ENCODE measurements around the gene MYO3B. TPM values are rescaled to one million over a fixed set of nuclear protein-coding genes. Genes with fewer than 3 reads are reported as not detected.

MYO3B gene
- total and polyA plus RNA-seq, 2 donors (not counting 3 experiments of a cell fraction or from before 2014, with no cell fraction given) = 0.03 TPM; not detected in 1

DNA sequence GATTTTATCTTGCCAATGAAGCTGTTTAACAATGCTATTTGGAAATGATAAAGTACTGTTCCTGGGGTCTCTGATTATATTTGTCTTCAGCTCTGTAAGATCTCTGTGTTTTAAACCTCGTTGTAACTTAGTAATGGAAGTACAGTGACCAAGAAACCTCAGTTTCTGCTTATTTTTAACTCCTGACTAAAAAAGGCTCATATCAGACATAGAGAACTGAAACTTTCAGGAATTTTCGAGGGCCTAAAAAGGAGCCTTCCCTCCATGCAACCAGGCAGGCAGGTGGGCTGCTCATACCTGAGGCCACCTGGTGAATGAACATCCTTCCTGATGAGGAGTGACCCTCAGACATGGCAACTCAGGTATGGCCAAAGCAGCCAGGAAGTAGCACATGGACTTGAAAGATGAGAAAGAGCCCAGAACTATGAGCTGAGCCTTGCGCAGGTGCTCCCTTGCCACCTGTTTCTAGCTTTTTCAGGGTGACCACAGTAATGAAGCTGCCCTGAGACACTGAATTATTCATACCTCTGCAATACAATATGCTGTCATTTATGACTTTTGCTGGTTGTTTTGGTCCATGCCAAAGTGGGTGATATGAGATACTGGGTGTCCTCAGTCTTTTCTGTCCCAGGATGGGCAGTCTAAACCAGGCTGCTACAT is 23.9 kb downstream of the MYO3B start:
- Histone ChIP-seq H3K4me3 (replicated peaks in 1 of 3; ENCODE audit: insufficient read depth in 1 of 3, low read depth in 1 of 3, low read length in 3 of 3) (no peak overlapping the region), H3K4me1 (ENCODE audit: control insufficient read depth, extremely low read depth, insufficient read depth, low read length) (no peaks in the 10 kb centered on the region), H3K9me1 (replicated peaks; ENCODE audit: control insufficient read depth, extremely low read depth, insufficient read depth, low read length) (no peaks in the 10 kb centered on the region), H3K36me3 (ENCODE audit: control insufficient read depth in 2 of 2, extremely low read depth in 1 of 2, insufficient read depth in 2 of 2, low read length in 2 of 2) (no peaks in the 10 kb centered on the region), H4K20me1 (replicated peaks; ENCODE audit: control insufficient read depth, extremely low read depth, insufficient read depth, low read length) (no peaks in the 10 kb centered on the region), H3K4me2 (ENCODE audit: insufficient read depth, low read length) (no peak overlapping the region), H3K79me2 (ENCODE audit: control insufficient read depth, insufficient read depth, low read length) (no peaks in the 10 kb centered on the region), H3K27ac (ENCODE audit: insufficient read depth, low read depth, low read length) (no peak overlapping the region), H3K9me3 (replicated peaks; ENCODE audit: control insufficient read depth, insufficient read depth, low read length) (no peaks in the 10 kb centered on the region), H2AFZ (ENCODE audit: low read depth, low read length) (no peak overlapping the region), H3K27me3 (ENCODE audit: control insufficient read depth in 2 of 2, insufficient read depth in 2 of 2, low read length in 2 of 2) (peaks cover 5 to 7% of the 10 kb centered on the region in 2 experiments), H3K9ac (replicated peaks; ENCODE audit: extremely low read depth, insufficient read depth, low read length) (no peak overlapping the region)
- dilution Hi-C loops (cut with MboI; ENCODE audit: extremely low pct_ligation_motif_present, low sequenced_read_pairs) = no loop called here
- DNase-seq (ENCODE audit: low read depth, low spot score) (no peak), FAIRE-seq (no peak)
- TF ChIP-seq MYC (IDR thresholded peaks at IDR 0.05; ENCODE audit: low read depth, low read length) (no peak), FOS (IDR thresholded peaks at IDR 0.05; ENCODE audit: borderline replicate concordance, insufficient read depth, low read length) (no peak), JUN (IDR thresholded peaks at IDR 0.05; ENCODE audit: borderline replicate concordance, insufficient read depth, insufficient read length, low read depth) (no peak), EZH2 (IDR thresholded peaks at IDR 0.05; ENCODE audit: borderline replicate concordance, low read depth, low read length, severe bottlenecking) (no peak), POLR2AphosphoS5 (IDR thresholded peaks at IDR 0.05; ENCODE audit: insufficient read depth, low read depth, low read length) (no peak), GATA2 (IDR thresholded peaks at IDR 0.05; ENCODE audit: insufficient read depth, insufficient read length, low read depth, low read length) (no peak), POLR2A (IDR thresholded peaks at IDR 0.05; ENCODE audit: low read depth, low read length) (no peak)
- TF ChIP-seq, protein P1, sequence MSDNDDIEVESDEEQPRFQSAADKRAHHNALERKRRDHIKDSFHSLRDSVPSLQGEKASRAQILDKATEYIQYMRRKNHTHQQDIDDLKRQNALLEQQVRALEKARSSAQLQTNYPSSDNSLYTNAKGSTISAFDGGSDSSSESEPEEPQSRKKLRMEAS (IDR thresholded peaks at IDR 0.05; ENCODE audit: insufficient read depth, insufficient read length) = no peak
- TF ChIP-seq, protein P2, sequence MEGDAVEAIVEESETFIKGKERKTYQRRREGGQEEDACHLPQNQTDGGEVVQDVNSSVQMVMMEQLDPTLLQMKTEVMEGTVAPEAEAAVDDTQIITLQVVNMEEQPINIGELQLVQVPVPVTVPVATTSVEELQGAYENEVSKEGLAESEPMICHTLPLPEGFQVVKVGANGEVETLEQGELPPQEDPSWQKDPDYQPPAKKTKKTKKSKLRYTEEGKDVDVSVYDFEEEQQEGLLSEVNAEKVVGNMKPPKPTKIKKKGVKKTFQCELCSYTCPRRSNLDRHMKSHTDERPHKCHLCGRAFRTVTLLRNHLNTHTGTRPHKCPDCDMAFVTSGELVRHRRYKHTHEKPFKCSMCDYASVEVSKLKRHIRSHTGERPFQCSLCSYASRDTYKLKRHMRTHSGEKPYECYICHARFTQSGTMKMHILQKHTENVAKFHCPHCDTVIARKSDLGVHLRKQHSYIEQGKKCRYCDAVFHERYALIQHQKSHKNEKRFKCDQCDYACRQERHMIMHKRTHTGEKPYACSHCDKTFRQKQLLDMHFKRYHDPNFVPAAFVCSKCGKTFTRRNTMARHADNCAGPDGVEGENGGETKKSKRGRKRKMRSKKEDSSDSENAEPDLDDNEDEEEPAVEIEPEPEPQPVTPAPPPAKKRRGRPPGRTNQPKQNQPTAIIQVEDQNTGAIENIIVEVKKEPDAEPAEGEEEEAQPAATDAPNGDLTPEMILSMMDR (IDR thresholded peaks at IDR 0.05; ENCODE audit: extremely low read depth in 1 of 2, insufficient read depth in 1 of 2, low read depth in 1 of 2, low read length in 2 of 2) = no peak
- ChIA-PET CTCF (interaction anchor here (1.1 kb wide), 1 partner anchor 39 kb away, joined by 3 read pairs; no protein-coding TSS in a partner anchor), POLR2A (no interaction called here)
- BruUV-seq (replicated peaks) = no TSS peak
- intact Hi-C loops (cut with micrococcal nuclease) = no loop called here
